Coronary artery (tissue), 2 donors: ENCODE results near the gene TRIM54.

Source experiments
- DNase-seq: peaks from one replicate; pipeline ENCODE4 v3.0.0-alpha.2; 2017; ENCODE audit warnings: low spot score
- H3K27ac ChIP-seq, 2 donors: fragments of 200-600 bp; sonication (generic); one replicate each; pipeline ENCODE4 v1.5.1; 2016 to 2019
- H3K4me3 ChIP-seq: fragments of 200-600 bp; sonication (generic); 2 replicates; pipeline ENCODE4 v1.5.1; 2016; ENCODE audit warnings: mild to moderate bottlenecking, moderate library complexity
- TF ChIP-seq, protein P1 (sequence below): fragments of 200-600 bp; sonication (generic); IDR thresholded peaks from one replicate; pipeline ENCODE4 v1.5.1; 2019; ENCODE audit warnings: antibody characterized with exemption

The TRIM54 gene

DNA sequence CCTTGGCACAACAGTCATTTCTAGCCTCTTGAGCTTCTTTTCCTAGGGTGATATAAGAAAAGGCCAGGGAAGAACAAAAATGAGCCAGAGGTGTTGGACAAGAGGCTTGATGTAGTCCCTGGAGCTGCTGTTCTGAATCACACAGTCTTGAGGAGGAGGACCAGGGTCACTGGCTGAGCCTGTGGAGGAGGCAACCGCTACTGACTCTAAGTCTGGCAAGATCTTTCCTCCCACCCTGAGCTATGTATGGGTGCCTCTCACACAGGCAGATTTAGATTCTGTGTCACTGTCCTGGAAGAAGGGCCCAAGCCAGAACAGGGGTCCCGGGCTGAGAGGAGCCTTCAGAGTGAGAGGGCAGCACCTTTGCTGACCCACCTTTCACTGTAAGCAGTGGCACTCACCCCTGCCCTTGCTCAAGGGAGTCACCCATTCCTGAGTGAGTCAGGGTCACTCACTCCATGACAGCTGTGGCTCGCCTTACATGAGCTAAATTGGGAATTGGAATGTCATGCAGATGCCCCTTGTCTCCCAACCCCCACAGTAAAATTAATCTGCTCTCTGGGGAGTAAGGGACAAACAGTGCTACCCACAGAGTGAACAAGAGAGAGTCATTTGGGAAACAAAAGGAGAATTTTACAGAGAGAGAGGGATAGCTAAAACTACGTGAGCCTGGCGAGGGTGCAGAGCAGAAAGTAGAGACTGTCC lies at the start of gene TRIM54:
TSS of gene TRIM54 (plus strand) at position 575 of the 705 bp plus-strand sequence. CDS start 303 bp downstream, outside the sequence.
- TF ChIP-seq, protein P1, sequence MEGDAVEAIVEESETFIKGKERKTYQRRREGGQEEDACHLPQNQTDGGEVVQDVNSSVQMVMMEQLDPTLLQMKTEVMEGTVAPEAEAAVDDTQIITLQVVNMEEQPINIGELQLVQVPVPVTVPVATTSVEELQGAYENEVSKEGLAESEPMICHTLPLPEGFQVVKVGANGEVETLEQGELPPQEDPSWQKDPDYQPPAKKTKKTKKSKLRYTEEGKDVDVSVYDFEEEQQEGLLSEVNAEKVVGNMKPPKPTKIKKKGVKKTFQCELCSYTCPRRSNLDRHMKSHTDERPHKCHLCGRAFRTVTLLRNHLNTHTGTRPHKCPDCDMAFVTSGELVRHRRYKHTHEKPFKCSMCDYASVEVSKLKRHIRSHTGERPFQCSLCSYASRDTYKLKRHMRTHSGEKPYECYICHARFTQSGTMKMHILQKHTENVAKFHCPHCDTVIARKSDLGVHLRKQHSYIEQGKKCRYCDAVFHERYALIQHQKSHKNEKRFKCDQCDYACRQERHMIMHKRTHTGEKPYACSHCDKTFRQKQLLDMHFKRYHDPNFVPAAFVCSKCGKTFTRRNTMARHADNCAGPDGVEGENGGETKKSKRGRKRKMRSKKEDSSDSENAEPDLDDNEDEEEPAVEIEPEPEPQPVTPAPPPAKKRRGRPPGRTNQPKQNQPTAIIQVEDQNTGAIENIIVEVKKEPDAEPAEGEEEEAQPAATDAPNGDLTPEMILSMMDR, result no peak
- H3K27ac ChIP-seq, result peak within 1 kb of the TSS in 1 of 2 donors; percentile 6
- DNase-seq, result no peak
- no peak within 1 kb of the TSS for H3K4me3 ChIP-seq

DNA sequence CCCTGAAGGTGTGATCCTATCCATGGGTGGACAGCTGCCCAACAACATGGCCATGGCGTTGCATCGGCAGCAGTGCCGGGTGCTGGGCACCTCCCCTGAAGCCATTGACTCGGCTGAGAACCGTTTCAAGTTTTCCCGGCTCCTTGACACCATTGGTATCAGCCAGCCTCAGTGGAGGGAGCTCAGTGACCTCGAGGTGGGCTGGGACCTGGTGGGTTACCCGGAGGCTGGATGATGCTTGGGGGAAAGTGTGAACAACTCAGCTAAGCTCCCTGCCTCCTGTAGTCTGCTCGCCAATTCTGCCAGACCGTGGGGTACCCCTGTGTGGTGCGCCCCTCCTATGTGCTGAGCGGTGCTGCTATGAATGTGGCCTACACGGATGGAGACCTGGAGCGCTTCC lies 48.9 kb upstream of the TRIM54 start:
- TF ChIP-seq, protein P1, result no peak
- no peak overlapping the region for H3K4me3 ChIP-seq
- DNase-seq, result no peak

DNA sequence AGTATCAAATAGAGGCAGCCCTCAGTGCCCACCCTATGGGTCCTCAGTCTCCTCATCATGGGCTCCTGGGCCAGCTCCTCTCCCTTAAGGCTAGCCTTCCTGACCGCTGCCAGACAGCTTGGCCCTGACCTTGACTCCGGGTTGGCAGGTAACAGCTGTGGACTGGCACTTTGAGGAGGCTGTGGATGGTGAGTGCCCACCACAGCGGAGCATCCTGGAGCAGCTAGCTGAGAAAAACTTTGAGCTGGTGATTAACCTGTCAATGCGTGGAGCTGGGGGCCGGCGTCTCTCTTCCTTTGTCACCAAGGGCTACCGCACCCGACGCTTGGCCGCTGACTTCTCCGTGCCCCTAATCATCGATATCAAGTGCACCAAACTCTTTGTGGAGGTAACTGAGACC lies 46.1 kb upstream of the TRIM54 start:
- DNase-seq, result no peak
- no peak overlapping the region for H3K27ac ChIP-seq
- TF ChIP-seq, protein P1, result no peak
- no peak overlapping the region for H3K4me3 ChIP-seq

More for the DNA sequence above, 48.9 kb upstream of the TRIM54 start:
- no peak overlapping the region for H3K27ac ChIP-seq

DNA sequence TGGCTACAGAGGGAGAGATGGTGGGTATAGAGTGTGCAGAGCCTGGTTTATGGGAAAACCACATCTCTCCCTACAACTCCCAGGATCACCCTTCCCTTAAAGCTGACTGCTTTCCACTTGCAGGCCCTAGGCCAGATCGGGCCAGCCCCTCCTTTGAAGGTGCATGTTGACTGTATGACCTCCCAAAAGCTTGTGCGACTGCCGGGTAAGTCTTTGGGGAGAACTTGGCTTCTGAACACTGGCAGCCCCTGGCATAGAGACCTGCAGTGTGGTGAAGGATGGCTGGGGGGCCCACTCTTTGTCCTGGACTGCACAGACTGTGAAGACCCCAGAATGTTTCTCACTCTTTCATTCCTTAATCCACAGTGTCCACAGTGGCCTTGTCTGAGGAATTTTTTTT lies 45.6 kb upstream of the TRIM54 start:
- no peak overlapping the region for H3K4me3 ChIP-seq
- no peak overlapping the region for H3K27ac ChIP-seq
- TF ChIP-seq, protein P1, result no peak
- DNase-seq, result no peak

- Histone ChIP-seq H3K27ac (no peak overlapping the region), H3K4me3 (no peak overlapping the region)
- no peak for DNase-seq
- TF ChIP-seq, protein P1, result no peak
These were observed 44.8 kb upstream of the TRIM54 start for GRCh38 chr2:27237341-27237945.

GRCh38 chr2:27238976-27239375 lies 43.3 kb upstream of the TRIM54 start:
- TF ChIP-seq, protein P1, result no peak
- Histone ChIP-seq H3K4me3 (no peak overlapping the region), H3K27ac (no peak overlapping the region)
- DNase-seq, result no peak

DNA sequence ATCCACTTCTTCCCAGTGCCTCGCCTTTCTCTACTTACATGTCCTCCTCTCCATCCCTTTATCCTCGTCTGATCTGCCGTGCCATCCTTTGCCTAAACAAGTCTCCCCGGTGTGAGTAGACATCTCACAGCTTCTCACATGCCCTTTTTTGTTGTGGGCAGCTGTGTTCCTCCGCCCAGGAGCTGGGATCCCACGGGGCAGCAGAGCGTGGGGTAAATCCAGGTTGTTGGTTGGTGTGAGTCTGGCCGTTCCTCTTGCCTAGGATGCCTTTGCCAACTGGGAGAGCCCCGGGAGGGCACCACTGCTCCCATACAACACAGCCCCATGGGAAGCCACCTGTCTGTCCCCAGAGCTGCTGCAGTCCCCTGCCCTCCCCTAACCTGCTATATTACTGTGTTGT lies 41.8 kb upstream of the TRIM54 start:
- no peak overlapping the region for H3K27ac ChIP-seq
- no peak overlapping the region for H3K4me3 ChIP-seq
- no peak for DNase-seq
- TF ChIP-seq, protein P1, result no peak
